ENCODE results near the gene SP6. TPM values are rescaled to one million over a fixed set of nuclear protein-coding genes. Genes with fewer than 3 reads are reported as not detected.

The SP6 gene
- total RNA-seq, 1 experiment from 2014 or later: 3.3 TPM

GRCh38 chr17:47864791-47865216 is 13.8 kb upstream of the SP6 start (continued):
- TF ChIP-seq ARID4B (CRISPR knock-in tag; IDR thresholded peaks at IDR 0.05; ENCODE audit: borderline replicate concordance) (no peak), SOX15 (CRISPR knock-in tag; IDR thresholded peaks at IDR 0.05) (no peak)

- H3K27me3 Mint-ChIP-seq (ENCODE audit: low read depth): peaks cover 53% of the 10 kb centered on the region
- no peak for ATAC-seq
- POLR2A ChIA-PET: interaction anchor here (0.6 kb wide), 1 partner anchor 10 kb away, joined by 4 read pairs; no protein-coding TSS in a partner anchor
- TF ChIP-seq CTCF (IDR thresholded peaks at IDR 0.05) (no peak), ZNF317 (CRISPR knock-in tag; IDR thresholded peaks at IDR 0.05; ENCODE audit: borderline replicate concordance, low read depth) (no peak), SP1 (CRISPR knock-in tag; conservative IDR thresholded peaks at IDR 0.05) (no peak), ZNF263 (CRISPR knock-in tag; IDR thresholded peaks at IDR 0.05; ENCODE audit: low read depth) (no peak), ZNF423 (CRISPR knock-in tag; IDR thresholded peaks at IDR 0.05) (no peak), IRF1 (CRISPR knock-in tag; IDR thresholded peaks at IDR 0.05) (no peak), ZNF532 (CRISPR knock-in tag; IDR thresholded peaks at IDR 0.05; ENCODE audit: borderline replicate concordance) (no peak), ZNF671 (CRISPR knock-in tag; IDR thresholded peaks at IDR 0.05) (no peak), MLX (CRISPR knock-in tag; IDR thresholded peaks at IDR 0.05) (no peak), E2F5 (CRISPR knock-in tag; IDR thresholded peaks at IDR 0.05) (no peak), CBFB (CRISPR knock-in tag; IDR thresholded peaks at IDR 0.05; ENCODE audit: low read depth) (no peak), E2F1 (CRISPR knock-in tag; IDR thresholded peaks at IDR 0.05) (no peak), ZNF396 (CRISPR knock-in tag; IDR thresholded peaks at IDR 0.05; ENCODE audit: borderline replicate concordance) (no peak), USF1 (CRISPR knock-in tag; IDR thresholded peaks at IDR 0.05) (no peak), NR2C2 (CRISPR knock-in tag; IDR thresholded peaks at IDR 0.05) (no peak), IRF2 (CRISPR knock-in tag; IDR thresholded peaks at IDR 0.05; ENCODE audit: borderline replicate concordance, low read depth) (no peak)
- no peaks in the 10 kb centered on the region for H3K9me3 Mint-ChIP-seq
- CTCF ChIA-PET: interaction anchor here (0.8 to 2.5 kb wide), 5 partner anchors 9 to 27 kb away, joined by 3 to 15 read pairs (median 9); partner anchors contain the start of gene SCRN2
- H3K4me3 Mint-ChIP-seq: no peak overlapping the region
- peaks cover 12% of the 10 kb centered on the region for H3K4me1 Mint-ChIP-seq
- no peaks in the 10 kb centered on the region for H3K36me3 Mint-ChIP-seq
- H3K27ac Mint-ChIP-seq: no peak overlapping the region
- no peak for DNase-seq (ENCODE audit: low spot score)
Observed at GRCh38 chr17:47862621-47863440, 11.9 kb upstream of the SP6 start.

Measured in WTC11 (cell line).